ENCODE results near the gene ACTR2. TPM values are rescaled to one million over a fixed set of nuclear protein-coding genes. Genes with fewer than 3 reads are reported as not detected.

Gene ACTR2
- total and polyA plus RNA-seq, 2 of the 13 experiments (the other 11 are each of a cell fraction or from before 2014, with no cell fraction given), result 51.2 to 100 TPM

- TF ChIP-seq ZNF687 (CRISPR knock-in tag; IDR thresholded peaks at IDR 0.05), result peak; percentile 89
- no peak for TF ChIP-seq ZNF33A (CRISPR knock-in tag; IDR thresholded peaks at IDR 0.05; ENCODE audit: borderline replicate concordance)
- peak; percentile 83 for TF ChIP-seq YEATS2 (CRISPR knock-in tag; IDR thresholded peaks at IDR 0.05; ENCODE audit: borderline replicate concordance)
- TF ChIP-seq HNRNPK (IDR thresholded peaks at IDR 0.05; ENCODE audit: low read depth, low read length, poor library complexity, severe bottlenecking), result peak; percentile 78
- TF ChIP-seq PPARG (CRISPR knock-in tag; conservative IDR thresholded peaks at IDR 0.05), result 0 out of 2 replicates have a peak, but pooled peaks have one; percentile 33
- TF ChIP-seq ZNF34 (CRISPR knock-in tag; IDR thresholded peaks at IDR 0.05; ENCODE audit: borderline replicate concordance), result no peak
- TF ChIP-seq TOE1 (CRISPR knock-in tag; IDR thresholded peaks at IDR 0.05), result 0 out of 2 replicates have a peak, but pooled peaks have one; percentile 34
- no peak for TF ChIP-seq NR2F6 (IDR thresholded peaks at IDR 0.05)
- no peak for TF ChIP-seq NR2F6 (CRISPR knock-in tag; IDR thresholded peaks at IDR 0.05)
- peak; percentile 83; the same call in 1 of the 2 replicates for TF ChIP-seq ZSCAN12 (CRISPR knock-in tag; IDR thresholded peaks at IDR 0.05)
- peak; percentile 85; the same call in 1 of the 2 replicates for TF ChIP-seq ZNF343 (CRISPR knock-in tag; IDR thresholded peaks at IDR 0.05)
- no peak for TF ChIP-seq RORA (CRISPR knock-in tag; IDR thresholded peaks at IDR 0.05)
- TF ChIP-seq SIN3B (IDR thresholded peaks at IDR 0.05; ENCODE audit: low read length), result no peak; the same call in 1 of the 2 replicates
- TF ChIP-seq ZNF20 (CRISPR knock-in tag; IDR thresholded peaks at IDR 0.05), result no peak
- peak; percentile 84; the same call in 1 of the 2 replicates for TF ChIP-seq ZNF615 (CRISPR knock-in tag; IDR thresholded peaks at IDR 0.05; ENCODE audit: borderline replicate concordance)
- peak; percentile 84; the same call in 1 of the 2 replicates for TF ChIP-seq ZNF788 (CRISPR knock-in tag; IDR thresholded peaks at IDR 0.05; ENCODE audit: borderline replicate concordance)
- peak; percentile 64; the same call in 1 of the 2 replicates for TF ChIP-seq ATF2 (CRISPR knock-in tag; IDR thresholded peaks at IDR 0.05)
- TF ChIP-seq ZNF160 (CRISPR knock-in tag; IDR thresholded peaks at IDR 0.05), result no peak; the same call in 1 of the 2 replicates
- no peak for TF ChIP-seq STAT5B (CRISPR knock-in tag; IDR thresholded peaks at IDR 0.05)
- TF ChIP-seq ZNF260 (CRISPR knock-in tag; IDR thresholded peaks at IDR 0.05; ENCODE audit: borderline replicate concordance, low read depth), result 0 out of 2 replicates have a peak, but pooled peaks have one; percentile 29
- TF ChIP-seq KDM1A (CRISPR knock-in tag; IDR thresholded peaks at IDR 0.05), result no peak
- peak; percentile 96; the same call in 1 of the 2 replicates for TF ChIP-seq ZNF274 (CRISPR knock-in tag; IDR thresholded peaks at IDR 0.05)
- TF ChIP-seq, protein P1, sequence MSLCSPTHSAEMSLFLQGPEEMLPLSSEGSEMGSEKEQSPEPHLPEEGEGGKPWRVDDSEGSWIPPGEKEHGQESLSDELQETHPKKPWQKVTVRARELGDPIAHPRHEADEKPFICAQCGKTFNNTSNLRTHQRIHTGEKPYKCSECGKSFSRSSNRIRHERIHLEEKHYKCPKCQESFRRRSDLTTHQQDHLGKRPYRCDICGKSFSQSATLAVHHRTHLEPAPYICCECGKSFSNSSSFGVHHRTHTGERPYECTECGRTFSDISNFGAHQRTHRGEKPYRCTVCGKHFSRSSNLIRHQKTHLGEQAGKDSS (CRISPR knock-in tag; IDR thresholded peaks at IDR 0.05; ENCODE audit: borderline replicate concordance, low read depth), result peak; percentile 82
- peak; percentile 94 for TF ChIP-seq REPIN1 (CRISPR knock-in tag; IDR thresholded peaks at IDR 0.05; ENCODE audit: borderline replicate concordance, low read depth)
Measured at GRCh38 chr2:65227456-65228262, at the start of gene ACTR2 (continued).

All from HepG2 (cell line).